HEK293 (cell line): ENCODE data around the gene KEL.

ENCODE experiments used
- CTCF ChIA-PET: fragments of 350-600 bp; formaldehyde crosslinking; extraction: SDS; loops from one replicate; lab custom pipeline; 2021; ENCODE audit warnings: antibody characterized with exemption; lab: Yijun Ruan, JAX
- POLR2A ChIA-PET: fragments of 300-600 bp; formaldehyde crosslinking; extraction: SDS; loops from one replicate; lab custom pipeline; 2020; ENCODE audit warnings: antibody characterized with exemption, inconsistent platforms; lab: Yijun Ruan, JAX
- H3K27ac ChIP-seq: fragments of 200-500 bp; sonication (Bioruptor generic); 2 replicates; pipeline ENCODE4 v1.5.1; 2014; ENCODE audit warnings: low read depth, low read length, control low read depth, inconsistent platforms; ENCODE audit errors: extremely low read depth
- H3K36me3 ChIP-seq, 2 experiments: fragments of 200-500 bp in 1 of 2; sonication (Bioruptor generic) in 1 of 2; 1 replicate in 1 of 2; 2 replicates in 1 of 2; pipeline ENCODE4 v1.5.1; 2014 to 2017; ENCODE audit warnings: inconsistent platforms in 2 of 2, low read length in 2 of 2; ENCODE audit not compliant: control insufficient read depth in 2 of 2, insufficient read depth in 1 of 2
- H3K4me1 ChIP-seq: fragments of 200-500 bp; sonication (Bioruptor generic); 2 replicates; pipeline ENCODE4 v1.5.1; 2014; ENCODE audit warnings: mild to moderate bottlenecking, low read length, inconsistent platforms; ENCODE audit not compliant: control insufficient read depth, insufficient read depth
- H3K4me3 ChIP-seq: 2 replicates; pipeline ENCODE4 v1.5.1; 2011; ENCODE audit warnings: low read depth, mild to moderate bottlenecking, control low read depth, low read length, moderate library complexity
- H3K9me3 ChIP-seq: fragments of 200-500 bp; sonication (Bioruptor generic); 2 replicates; pipeline ENCODE4 v1.5.1; 2014; ENCODE audit warnings: low read depth, low read length, inconsistent platforms; ENCODE audit not compliant: control insufficient read depth, insufficient read depth
- SCRT1 ChIP-seq: fragments of 450-650 bp; formaldehyde crosslinking; IDR thresholded peaks from 2 replicates; pipeline ENCODE4 v1.5.1; 2016; ENCODE audit warnings: missing biosample characterization, missing genetic modification characterization, borderline replicate concordance
- SETDB1 ChIP-seq: IDR thresholded peaks from one replicate; pipeline ENCODE4 v1.6.1; 2017; ENCODE audit warnings: mild to moderate bottlenecking, low read length, moderate library complexity, mixed read lengths; ENCODE audit not compliant: insufficient read length
- SP2 ChIP-seq: fragments of 450-650 bp; formaldehyde crosslinking; IDR thresholded peaks from 2 replicates; pipeline ENCODE4 v1.5.1; 2016; ENCODE audit warnings: missing biosample characterization, missing genetic modification characterization
- SP3 ChIP-seq: fragments of 450-650 bp; formaldehyde crosslinking; IDR thresholded peaks from 2 replicates; pipeline ENCODE4 v1.5.1; 2016; ENCODE audit warnings: missing biosample characterization, missing genetic modification characterization
- TCF7L2 ChIP-seq: IDR thresholded peaks from 2 replicates; pipeline ENCODE4 v1.6.1; 2011; ENCODE audit warnings: low read depth, mild to moderate bottlenecking, inconsistent platforms, low read length, moderate library complexity, borderline replicate concordance
- ZBTB49 ChIP-seq: fragments of 450-650 bp; formaldehyde crosslinking; IDR thresholded peaks from 2 replicates; pipeline ENCODE4 v1.5.1; 2016; ENCODE audit warnings: missing biosample characterization, missing genetic modification characterization, low read depth
- ZNF16 ChIP-seq: fragments of 450-650 bp; formaldehyde crosslinking; IDR thresholded peaks from 2 replicates; pipeline ENCODE4 v1.5.1; 2016; ENCODE audit warnings: low read depth, missing biosample characterization, missing genetic modification characterization
- ZNF169 ChIP-seq: fragments of 450-650 bp; formaldehyde crosslinking; IDR thresholded peaks from 2 replicates; pipeline ENCODE4 v1.5.1; 2016; ENCODE audit warnings: missing biosample characterization, missing genetic modification characterization
- ZNF174 ChIP-seq: fragments of 450-650 bp; formaldehyde crosslinking; IDR thresholded peaks from 2 replicates; pipeline ENCODE4 v1.5.0; 2017; ENCODE audit warnings: missing biosample characterization, mild to moderate bottlenecking, missing genetic modification characterization
- ZNF248 ChIP-seq: fragments of 450-650 bp; formaldehyde crosslinking; IDR thresholded peaks from 2 replicates; pipeline ENCODE4 v1.5.1; 2017; ENCODE audit warnings: missing biosample characterization, missing genetic modification characterization
- ZNF391 ChIP-seq: fragments of 450-650 bp; formaldehyde crosslinking; IDR thresholded peaks from 2 replicates; pipeline ENCODE4 v1.5.1; 2016; ENCODE audit warnings: low read depth, missing biosample characterization, missing genetic modification characterization, borderline replicate concordance
- ZNF501 ChIP-seq: fragments of 450-650 bp; formaldehyde crosslinking; IDR thresholded peaks from 2 replicates; pipeline ENCODE4 v1.5.1; 2016; ENCODE audit warnings: missing biosample characterization, missing genetic modification characterization
- ZNF626 ChIP-seq: fragments of 450-650 bp; sonication (Bioruptor Pico); formaldehyde crosslinking; IDR thresholded peaks from 2 replicates; pipeline ENCODE4 v1.5.1; 2018; ENCODE audit warnings: missing biosample characterization, missing genetic modification characterization, inconsistent platforms
- ZNF704 ChIP-seq: fragments of 450-650 bp; formaldehyde crosslinking; IDR thresholded peaks from 2 replicates; pipeline ENCODE4 v1.5.1; 2016; ENCODE audit warnings: missing biosample characterization, missing genetic modification characterization
- ZNF747 ChIP-seq: fragments of 450-650 bp; formaldehyde crosslinking; IDR thresholded peaks from 2 replicates; pipeline ENCODE4 v1.5.1; 2016; ENCODE audit warnings: missing biosample characterization, missing genetic modification characterization
- ZNF792 ChIP-seq: fragments of 450-650 bp; formaldehyde crosslinking; IDR thresholded peaks from 2 replicates; pipeline ENCODE4 v1.5.1; 2016; ENCODE audit warnings: missing biosample characterization, missing genetic modification characterization
- ZNF830 ChIP-seq: fragments of 450-650 bp; IDR thresholded peaks from 2 replicates; pipeline ENCODE4 v1.5.0; 2018; ENCODE audit warnings: missing biosample characterization, missing genetic modification characterization, low read depth, mild to moderate bottlenecking, moderate library complexity
- TF ChIP-seq, protein P1 (sequence below): fragments of 450-650 bp; formaldehyde crosslinking; IDR thresholded peaks from 2 replicates; pipeline ENCODE4 v1.5.1; 2017; ENCODE audit warnings: missing biosample characterization, missing genetic modification characterization
- TF ChIP-seq, protein P2 (sequence below): sonication (generic); formaldehyde crosslinking; IDR thresholded peaks from 2 replicates; pipeline ENCODE4 v1.8.1; 2022; ENCODE audit warnings: mild to moderate bottlenecking, moderate library complexity, missing genetic modification reagents

Gene KEL

DNA sequence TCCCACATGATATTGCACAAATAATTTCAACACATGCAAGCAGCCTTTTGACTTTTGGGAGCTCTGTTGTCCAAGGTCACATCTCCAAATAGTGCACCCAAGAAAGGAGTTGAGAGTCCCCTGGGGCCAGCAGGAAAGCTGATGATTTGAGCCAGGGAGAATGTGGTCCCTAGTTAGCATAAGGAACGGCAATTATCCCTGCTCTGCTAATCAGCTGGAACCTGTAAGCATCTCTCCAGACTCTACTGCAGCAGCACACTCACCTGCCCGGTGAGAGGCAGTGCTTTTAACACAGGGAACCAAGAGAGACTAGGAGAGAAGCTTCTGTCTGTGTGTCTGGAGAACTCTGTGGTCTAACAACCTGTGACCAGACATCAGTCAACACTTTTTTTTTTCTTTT, 45.7 kb downstream of the KEL start:
- ChIA-PET CTCF (interaction anchor here (0.7 to 2.3 kb wide), 5 partner anchors 9 to 298 kb away, joined by 3 to 14 read pairs (median 4); partner anchors contain the start of gene TRPV5), POLR2A (interaction anchor here (0.6 kb wide), 1 partner anchor 392 kb away, joined by 3 read pairs; no protein-coding TSS in a partner anchor)
- TF ChIP-seq SCRT1 (tag by site-specific recombination) = no peak
- TF ChIP-seq ZNF501 (tag by site-specific recombination) = no peak
- no peak for TF ChIP-seq TCF7L2
- TF ChIP-seq ZNF16 (tag by site-specific recombination) = no peak
- TF ChIP-seq SETDB1 = no peak
- no peak for TF ChIP-seq ZNF391 (tag by site-specific recombination)
- TF ChIP-seq ZBTB49 = no peak
- no peak for TF ChIP-seq ZNF704
- TF ChIP-seq, protein P1, sequence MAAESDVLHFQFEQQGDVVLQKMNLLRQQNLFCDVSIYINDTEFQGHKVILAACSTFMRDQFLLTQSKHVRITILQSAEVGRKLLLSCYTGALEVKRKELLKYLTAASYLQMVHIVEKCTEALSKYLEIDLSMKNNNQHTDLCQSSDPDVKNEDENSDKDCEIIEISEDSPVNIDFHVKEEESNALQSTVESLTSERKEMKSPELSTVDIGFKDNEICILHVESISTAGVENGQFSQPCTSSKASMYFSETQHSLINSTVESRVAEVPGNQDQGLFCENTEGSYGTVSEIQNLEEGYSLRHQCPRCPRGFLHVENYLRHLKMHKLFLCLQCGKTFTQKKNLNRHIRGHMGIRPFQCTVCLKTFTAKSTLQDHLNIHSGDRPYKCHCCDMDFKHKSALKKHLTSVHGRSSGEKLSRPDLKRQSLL (tag by site-specific recombination) = no peak
- no peak for TF ChIP-seq SP2 (tag by site-specific recombination)
- no peak for TF ChIP-seq ZNF169 (tag by site-specific recombination)
- no peak for TF ChIP-seq SP3 (tag by site-specific recombination)
- no peak for TF ChIP-seq ZNF792 (tag by site-specific recombination)
- Histone ChIP-seq H3K4me3 (no peak overlapping the region), H3K4me1 (no peaks in the 10 kb centered on the region), H3K36me3 (no peaks in the 10 kb centered on the region), H3K9me3 (no peaks in the 10 kb centered on the region), H3K27ac (no peak overlapping the region)

DNA sequence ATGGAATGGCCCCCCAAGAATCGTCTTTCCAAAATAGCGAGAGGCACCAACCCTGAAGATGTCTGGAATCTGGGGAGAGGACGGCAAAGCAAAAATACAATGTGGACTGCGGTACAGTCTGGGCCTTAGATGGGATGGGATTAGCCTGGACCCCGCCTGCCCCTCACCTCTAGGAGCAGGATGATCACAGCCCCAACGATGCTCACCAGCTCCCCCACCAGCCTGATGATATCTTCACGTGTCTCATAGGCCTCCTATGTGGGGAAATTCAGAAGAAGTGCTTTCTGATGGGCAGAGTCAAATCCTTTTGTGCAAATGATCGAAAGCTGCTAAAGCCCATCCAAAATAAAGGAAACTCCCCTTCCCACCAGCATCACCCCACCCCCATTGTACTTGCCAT, 46.8 kb downstream of the KEL start:
- Histone ChIP-seq H3K4me1 (no peaks in the 10 kb centered on the region), H3K36me3 (no peaks in the 10 kb centered on the region), H3K27ac (no peak overlapping the region), H3K4me3 (no peak overlapping the region), H3K9me3 (no peaks in the 10 kb centered on the region)
- ChIA-PET CTCF (interaction anchor here (0.7 to 2.3 kb wide), 4 partner anchors 10 to 531 kb away, joined by 3 to 14 read pairs (median 6); no protein-coding TSS in a partner anchor), POLR2A (no interaction called here)
- TF ChIP-seq ZNF248 (tag by site-specific recombination) (no peak), ZNF174 (tag by site-specific recombination) (no peak), ZNF747 (no peak), ZNF626 (tag by site-specific recombination) (no peak), ZNF830 (tag by site-specific recombination) (no peak)
- TF ChIP-seq, protein P2, sequence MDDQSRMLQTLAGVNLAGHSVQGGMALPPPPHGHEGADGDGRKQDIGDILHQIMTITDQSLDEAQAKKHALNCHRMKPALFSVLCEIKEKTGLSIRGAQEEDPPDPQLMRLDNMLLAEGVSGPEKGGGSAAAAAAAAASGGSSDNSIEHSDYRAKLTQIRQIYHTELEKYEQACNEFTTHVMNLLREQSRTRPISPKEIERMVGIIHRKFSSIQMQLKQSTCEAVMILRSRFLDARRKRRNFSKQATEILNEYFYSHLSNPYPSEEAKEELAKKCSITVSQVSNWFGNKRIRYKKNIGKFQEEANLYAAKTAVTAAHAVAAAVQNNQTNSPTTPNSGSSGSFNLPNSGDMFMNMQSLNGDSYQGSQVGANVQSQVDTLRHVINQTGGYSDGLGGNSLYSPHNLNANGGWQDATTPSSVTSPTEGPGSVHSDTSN (CRISPR knock-in tag) = no peak
